ENCODE results near the gene SLC25A23.
"Not testable (repeated sequence)": the region's sequence is repeated elsewhere in the genome, so short reads cannot be mapped to it uniquely, and the experiment has no call there.

SLC25A23 gene

DNA sequence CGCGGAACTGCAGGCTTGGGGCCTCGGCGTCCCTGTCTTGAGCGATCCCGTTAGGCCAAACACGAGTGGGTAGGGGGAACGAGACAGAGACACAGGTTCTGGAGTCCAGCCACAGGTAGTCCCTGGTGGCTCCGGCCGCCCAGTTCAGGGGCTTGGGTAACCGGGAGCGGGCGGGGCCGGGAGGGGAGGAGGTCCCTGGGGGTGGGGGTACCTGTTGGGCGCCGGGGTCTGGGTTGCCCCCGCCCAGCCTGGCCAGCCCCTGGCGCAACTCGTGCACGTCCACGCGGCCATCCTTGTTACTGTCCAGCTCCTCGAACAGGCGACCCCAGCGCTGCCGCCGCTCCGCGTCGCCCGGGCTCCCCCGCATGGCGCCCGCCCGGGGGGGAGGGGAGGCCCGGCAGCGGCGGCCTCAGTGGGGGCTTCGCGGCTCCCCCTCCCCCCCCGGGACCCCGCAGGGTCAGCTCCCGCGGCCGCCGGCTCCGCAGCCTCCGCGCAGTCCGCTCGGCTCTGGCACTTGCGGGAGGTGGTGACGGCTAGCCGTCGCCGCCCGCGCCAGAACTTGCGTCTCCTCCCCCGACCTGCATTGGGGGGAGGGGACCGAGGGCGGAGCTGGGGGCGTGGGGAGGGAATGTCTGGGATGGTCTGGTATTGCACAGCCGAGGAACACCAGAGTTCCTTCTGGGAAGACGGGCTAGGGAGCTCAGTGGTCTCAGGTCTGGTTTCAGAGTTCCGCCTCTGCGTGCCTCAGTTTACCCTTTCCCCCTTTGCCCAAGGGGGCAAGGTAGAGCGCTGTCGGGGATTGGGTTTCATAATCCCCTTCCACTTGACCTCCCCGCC is at the start of gene SLC25A23:
SLC25A23 (minus strand) TSS at position 531 of the 837 bp plus-strand sequence; CDS start at position 367, 164 bp downstream.
- DNase-seq = no peak

DNA sequence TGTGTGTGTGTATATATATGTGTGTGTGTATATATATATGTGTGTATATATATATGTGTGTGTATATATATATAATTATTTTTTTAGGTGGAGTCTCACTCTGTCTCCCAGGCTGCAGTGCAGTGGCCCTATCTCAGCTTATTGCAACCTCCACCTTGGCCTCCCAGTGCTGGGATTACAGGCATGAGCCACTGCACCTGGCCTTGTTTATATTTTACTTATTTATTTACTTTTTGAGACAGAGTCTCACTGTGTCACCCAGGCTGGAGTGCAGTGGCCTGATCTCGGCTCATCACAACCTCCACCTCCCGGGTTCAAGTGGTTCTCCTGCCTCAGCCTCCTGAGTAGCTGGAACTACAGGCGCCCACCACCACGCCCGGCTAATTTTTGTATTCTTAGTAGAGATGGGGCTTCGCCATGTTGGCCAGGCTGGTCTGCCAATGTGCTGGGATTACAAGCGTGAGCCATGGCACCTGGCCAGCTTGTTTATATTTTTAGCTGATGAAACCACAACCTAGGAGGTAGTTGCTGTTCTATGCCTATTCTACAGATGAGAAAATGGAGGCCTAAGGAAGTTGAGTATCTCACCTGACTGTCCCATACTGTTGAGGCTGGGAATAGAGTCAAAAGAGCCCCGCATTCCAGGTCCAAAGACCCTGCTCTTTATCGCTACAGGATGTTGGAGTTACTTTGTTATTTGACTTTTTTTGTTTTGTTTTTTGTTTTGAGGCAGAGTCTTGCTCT is 48.6 kb upstream of the SLC25A23 start:
- not testable (repeated sequence) for DNase-seq

- DNase-seq = no peak
Observed at GRCh38 chr19:6503407-6504201, 44.0 kb upstream of the SLC25A23 start.

- DNase-seq = no peak
Observed at GRCh38 chr19:6501740-6502648, 42.4 kb upstream of the SLC25A23 start, which contains the start of gene TUBB4A. Gene TUBB4A, minus strand, starts transcription at chr19:6502309. Its CDS starts 97 bp downstream, at chr19:6502212.

DNA sequence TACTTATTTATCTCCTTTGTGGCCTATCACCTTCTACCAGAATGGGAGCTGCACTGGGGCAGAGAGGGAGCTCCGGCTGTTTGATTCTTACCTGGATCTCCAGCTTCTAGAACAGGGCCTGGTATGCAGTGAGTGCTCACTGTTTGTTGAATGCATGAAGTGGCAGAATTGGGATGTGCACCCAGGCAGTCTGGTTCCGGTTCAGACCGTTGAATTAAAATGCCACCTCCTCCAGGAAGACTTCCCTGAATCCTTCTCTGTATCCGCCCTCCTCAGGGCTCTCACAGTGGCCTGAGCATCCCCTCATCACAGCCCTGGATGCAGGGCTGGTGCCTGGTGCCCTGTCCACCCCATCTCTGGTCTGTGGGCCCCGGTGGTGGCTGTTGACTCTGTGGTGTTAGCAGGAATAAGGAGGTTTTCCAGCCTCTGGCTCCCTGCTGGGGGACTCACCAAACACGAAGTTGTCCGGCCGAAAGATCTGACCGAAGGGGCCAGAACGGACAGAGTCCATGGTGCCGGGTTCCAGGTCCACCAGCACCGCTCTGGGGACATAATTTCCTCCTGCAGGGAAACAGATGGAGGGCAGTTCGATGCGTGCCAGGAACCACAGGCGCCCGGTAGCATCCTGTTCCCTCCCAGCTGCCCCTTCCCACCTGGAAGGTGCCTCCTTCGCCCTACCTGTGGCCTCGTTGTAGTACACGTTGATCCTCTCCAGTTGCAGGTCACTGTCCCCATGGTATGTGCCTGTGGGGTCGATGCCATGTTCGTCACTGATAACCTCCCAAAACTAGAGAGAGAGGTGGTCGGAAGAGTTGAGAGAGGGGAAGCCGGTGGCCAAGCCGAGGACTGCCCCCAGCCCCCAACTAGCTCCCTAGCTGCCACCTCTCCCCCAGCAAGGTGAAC is 41.5 kb upstream of the SLC25A23 start:
- DNase-seq = no peak

DNA sequence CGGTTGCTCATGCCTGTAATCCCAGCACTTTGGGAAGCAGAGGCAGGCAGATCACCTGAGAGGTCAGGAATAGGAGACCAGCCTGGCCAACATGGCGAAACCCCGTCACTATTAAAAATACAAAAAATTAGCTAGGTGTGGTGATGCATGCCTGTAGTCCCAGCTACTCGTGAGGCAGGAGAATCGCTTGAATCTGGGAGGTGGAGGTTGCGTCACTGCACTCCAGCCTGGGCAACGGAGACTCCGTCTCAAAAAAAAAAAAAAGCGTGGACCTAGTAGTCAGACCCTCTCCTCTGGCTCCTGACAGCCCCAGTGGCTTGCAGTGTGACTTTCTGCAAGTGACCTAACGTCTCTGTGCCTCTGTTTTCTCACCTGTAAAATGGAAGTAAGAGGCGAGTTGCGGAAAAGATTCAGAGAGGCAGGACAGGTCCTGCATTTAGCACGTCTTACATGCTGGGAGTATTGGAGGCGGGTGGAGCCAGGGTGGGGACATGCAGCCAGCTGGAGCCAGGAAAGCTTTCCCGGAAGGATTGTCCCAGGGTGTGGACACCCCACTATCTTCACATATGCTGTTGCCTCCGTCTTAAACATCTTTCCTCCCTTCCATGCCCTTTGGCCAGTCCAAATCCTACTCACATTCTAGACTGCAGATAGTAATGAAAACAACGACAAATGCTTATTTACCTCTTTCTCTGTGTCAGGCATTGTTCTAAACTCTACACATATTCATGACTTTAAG is 39.6 kb upstream of the SLC25A23 start:
- no peak for DNase-seq

DNA sequence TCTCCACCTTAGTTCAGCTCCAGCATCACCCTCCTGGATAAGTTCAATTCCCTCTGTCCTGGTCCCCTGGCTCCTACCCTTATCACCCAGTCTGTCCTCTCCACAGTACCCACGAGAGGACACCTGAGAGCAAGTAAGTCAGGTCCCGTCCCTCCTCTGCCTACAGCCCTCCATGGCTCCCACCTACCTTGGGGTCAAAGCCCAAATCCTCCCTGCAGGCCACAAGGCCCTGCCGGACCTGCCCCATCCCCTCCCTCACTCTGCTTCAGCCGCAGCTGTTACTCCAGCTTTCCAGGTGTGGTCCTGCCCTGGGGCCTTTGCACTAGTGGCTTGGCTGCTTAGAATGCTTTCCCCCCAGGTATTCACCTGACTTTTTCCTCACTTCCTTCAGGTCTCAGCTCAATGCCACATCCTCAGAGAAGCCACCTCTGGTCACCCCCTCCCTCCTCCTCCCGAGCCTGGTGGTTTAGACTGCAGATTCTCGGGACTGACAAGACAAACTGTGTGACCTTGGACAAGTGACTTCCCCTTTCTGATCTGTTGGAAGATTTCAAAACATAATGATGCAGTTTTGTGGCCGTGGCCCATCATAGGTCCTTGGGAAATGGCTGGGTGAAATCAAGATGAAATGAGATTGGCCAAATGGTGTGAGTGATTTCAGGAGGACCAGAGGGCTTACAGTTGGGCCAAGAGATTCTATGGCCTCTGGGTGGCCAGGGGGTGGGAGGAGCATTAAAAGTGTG is 38.9 kb upstream of the SLC25A23 start:
- DNase-seq = no peak

DNA sequence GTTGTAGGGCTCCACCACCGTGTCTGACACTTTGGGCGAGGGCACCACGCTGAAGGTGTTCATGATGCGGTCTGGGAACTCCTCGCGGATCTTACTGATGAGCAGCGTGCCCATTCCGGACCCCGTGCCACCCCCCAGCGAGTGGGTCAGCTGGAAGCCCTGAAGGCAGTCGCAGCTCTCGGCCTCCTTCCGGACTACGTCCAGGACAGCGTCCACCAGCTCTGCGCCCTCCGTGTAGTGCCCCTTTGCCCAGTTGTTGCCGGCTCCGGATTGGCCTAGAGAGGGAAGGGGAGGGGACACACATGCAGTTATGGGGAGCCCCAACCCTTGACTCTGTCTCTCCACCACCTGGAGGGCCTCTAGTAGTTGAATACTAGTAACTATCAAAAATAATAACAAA is 36.4 kb upstream of the SLC25A23 start:
- DNase-seq = no peak

DNA sequence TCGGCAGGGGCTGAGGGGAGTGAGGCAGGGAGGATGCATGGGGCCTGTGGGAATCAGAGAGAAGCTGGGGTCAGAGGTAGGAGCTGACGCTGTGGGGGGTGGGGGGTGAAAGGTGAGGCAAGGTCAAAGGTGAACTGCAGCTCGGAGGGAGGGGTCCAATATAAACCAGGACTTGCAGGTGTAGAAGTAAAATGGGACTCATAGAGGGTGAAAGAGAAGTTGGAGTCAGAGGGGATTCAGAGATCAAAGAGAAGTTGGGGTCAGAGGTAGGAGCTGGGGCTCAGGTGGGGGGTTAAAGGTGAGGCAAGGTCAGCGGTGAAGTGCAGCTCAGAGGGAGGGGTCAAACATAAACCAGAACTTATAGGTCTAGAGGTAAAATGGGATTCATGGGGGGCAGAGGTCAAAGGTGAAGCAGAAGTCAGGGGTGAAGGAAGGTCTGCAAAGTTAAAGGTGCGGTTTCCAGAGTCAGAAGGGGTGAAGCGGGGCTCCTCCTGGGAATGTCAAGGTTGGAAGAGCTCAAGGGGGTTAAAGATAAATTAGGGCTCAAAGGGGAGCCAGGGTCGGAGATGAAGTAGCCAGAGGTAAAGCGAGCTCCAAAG is 34.9 kb upstream of the SLC25A23 start:
- DNase-seq = no peak

- DNase-seq = no peak
Observed at GRCh38 chr19:6491802-6492592, 32.4 kb upstream of the SLC25A23 start.

- no peak for DNase-seq
Observed at GRCh38 chr19:6490134-6490533, 30.5 kb upstream of the SLC25A23 start.

GRCh38 chr19:6489278-6490061 is 29.9 kb upstream of the SLC25A23 start:
- DNase-seq = no peak

- DNase-seq = no peak
Observed at GRCh38 chr19:6484831-6485230, 25.2 kb upstream of the SLC25A23 start.

- DNase-seq = no peak
Observed at GRCh38 chr19:6484230-6484629, 24.6 kb upstream of the SLC25A23 start.

DNA sequence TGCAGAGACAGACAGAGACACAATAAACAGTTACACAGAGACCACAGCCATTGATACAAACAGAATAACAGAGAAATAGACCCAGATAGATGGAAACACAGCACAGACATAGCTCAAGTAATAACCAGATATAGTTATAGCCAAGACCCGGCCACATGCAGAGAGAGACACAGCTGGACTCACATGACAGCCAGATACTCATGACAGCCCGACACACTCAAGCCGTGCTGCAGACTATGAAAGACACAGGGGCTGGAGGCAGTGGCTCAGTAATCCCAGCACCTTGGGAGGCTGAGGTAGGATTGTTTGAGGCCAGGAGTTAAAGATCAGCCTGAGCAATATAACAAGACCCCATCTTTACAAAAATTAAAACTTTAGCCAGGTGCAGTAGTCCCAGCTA is 23.6 kb upstream of the SLC25A23 start:
- DNase-seq = no peak

DNA sequence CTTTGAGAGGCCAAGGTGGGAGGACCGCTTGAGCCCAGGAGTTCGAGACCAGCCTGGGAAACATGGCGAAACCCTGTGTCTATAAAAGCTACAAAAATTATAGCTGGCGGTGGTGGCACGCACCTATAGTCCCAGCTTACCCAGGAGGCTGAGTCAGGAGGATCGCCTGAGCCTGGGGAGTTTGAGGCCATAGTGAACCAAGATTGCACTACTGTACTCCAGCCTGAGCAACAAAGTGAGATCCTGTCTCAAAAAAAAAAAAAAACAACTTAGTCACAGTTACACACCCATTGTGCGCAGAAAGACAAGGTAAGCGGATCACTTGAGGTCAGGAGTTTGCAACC is 22.7 kb upstream of the SLC25A23 start:
- DNase-seq = no peak

DNA sequence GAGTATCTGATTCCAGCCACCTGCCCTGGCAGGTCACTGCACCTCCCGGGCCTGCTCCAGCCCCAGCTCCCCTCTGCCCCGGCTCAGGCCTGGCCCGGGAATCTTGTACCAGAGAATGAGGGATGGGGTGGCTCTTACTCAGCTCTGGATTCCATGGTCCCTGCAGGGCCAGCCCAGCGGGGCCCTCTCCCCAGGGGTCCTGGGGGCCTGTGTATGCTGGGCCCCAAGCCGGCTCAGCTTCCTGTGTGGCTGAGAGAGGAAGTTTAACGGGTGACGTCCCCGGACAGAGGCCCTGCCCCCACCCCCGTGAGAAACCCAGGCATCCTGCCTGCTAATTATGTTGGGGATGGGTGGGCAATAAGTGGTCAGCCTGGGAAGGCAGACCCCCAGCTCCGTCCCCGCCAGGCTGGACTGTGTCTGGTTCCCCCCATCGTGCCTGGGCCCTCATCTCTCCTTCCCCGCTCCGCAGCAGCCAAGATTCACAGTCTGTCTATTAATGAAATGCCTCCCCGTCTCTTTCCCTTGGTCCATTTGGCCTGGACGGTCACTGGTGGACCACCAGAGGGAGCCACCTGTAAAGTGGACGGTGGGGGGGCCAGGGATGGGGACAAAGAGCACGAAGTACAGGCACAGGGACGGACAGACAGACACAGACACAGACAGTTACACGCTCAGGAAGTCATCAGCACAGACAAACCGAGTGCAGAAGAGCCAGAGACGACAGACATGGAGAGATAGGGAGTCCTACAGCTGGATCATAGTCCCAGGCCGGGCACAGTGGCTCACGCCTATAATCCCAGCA is 22.1 kb upstream of the SLC25A23 start, which contains the start of gene DENND1C:
DENND1C (minus strand) TSS at position 247 of the 802 bp plus-strand sequence; CDS start at position 155, 92 bp downstream.
- no peak for DNase-seq

Measured in SIG-M5 (cell line).